ENCODE results near the gene MYPOP.
"Not testable (repeated sequence)": the region's sequence is repeated elsewhere in the genome, so short reads cannot be mapped to it uniquely, and the experiment has no call there.

Gene MYPOP

GRCh38 chr19:45895983-45896599 lies 6.3 kb downstream of the MYPOP start:
- not testable (repeated sequence) for H2BK15ac ChIP-seq (ENCODE audit: low read depth, poor library complexity, severe bottlenecking); H3K18ac ChIP-seq (ENCODE audit: low read depth in 1 of 2, low read length in 2 of 2); H3K4me2 ChIP-seq (ENCODE audit: low read length, poor library complexity, severe bottlenecking); H2BK5ac ChIP-seq (ENCODE audit: low read depth, low read length, poor library complexity, severe bottlenecking); H3K4me3 ChIP-seq (ENCODE audit: insufficient read depth in 1 of 2, low read depth in 1 of 2, low read length in 2 of 2); H2BK120ac ChIP-seq (ENCODE audit: low read depth, low read length); H2AFZ ChIP-seq (ENCODE audit: low read depth, low read length); H3K9me3 ChIP-seq (ENCODE audit: control insufficient read depth, low read length); H3K14ac ChIP-seq (ENCODE audit: low read length in 2 of 2); H4K8ac ChIP-seq (ENCODE audit: low read length); H2BK12ac ChIP-seq (ENCODE audit: low read length in 2 of 2); H4K91ac ChIP-seq (ENCODE audit: low read length); H2AK5ac ChIP-seq (ENCODE audit: low read length, severe bottlenecking); DNase-seq; H3K9ac ChIP-seq (ENCODE audit: low read length); H3K4me1 ChIP-seq (ENCODE audit: control insufficient read depth, insufficient read depth, low read depth, low read length); H3K27ac ChIP-seq (ENCODE audit: low read length, poor library complexity, severe bottlenecking); H3K23ac ChIP-seq (ENCODE audit: low read length in 2 of 2); H3K27me3 ChIP-seq (ENCODE audit: control insufficient read depth in 1 of 2, insufficient read depth in 1 of 2, low read length in 2 of 2); H3K4ac ChIP-seq (ENCODE audit: low read depth in 1 of 2, low read length in 2 of 2)
- WGBS = 96% methylated on average over 8 of the region's 12 CpGs
- H3K79me1 ChIP-seq (replicated peaks; ENCODE audit: low read length, poor library complexity, severe bottlenecking) = peaks cover 30% of the 10 kb centered on the region
- peaks cover 48 to 57% of the 10 kb centered on the region in 2 experiments for H3K36me3 ChIP-seq (ENCODE audit: control insufficient read depth in 1 of 2, insufficient read depth in 2 of 2, low read depth in 1 of 2, low read length in 2 of 2)

- no peak overlapping the region for H4K8ac ChIP-seq (ENCODE audit: low read length)
- H3K4me1 ChIP-seq (ENCODE audit: control insufficient read depth, insufficient read depth, low read depth, low read length) = peaks cover 2% of the 10 kb centered on the region
- H3K9me3 ChIP-seq (ENCODE audit: control insufficient read depth, low read length) = no peaks in the 10 kb centered on the region
- no peak overlapping the region for H2BK120ac ChIP-seq (ENCODE audit: low read depth, low read length)
- no peak overlapping the region for H2AFZ ChIP-seq (ENCODE audit: low read depth, low read length)
- H3K27me3 ChIP-seq (ENCODE audit: control insufficient read depth in 1 of 2, insufficient read depth in 1 of 2, low read length in 2 of 2) = no peaks in the 10 kb centered on the region
- H3K14ac ChIP-seq (ENCODE audit: low read length in 2 of 2) = no peak overlapping the region
- H2BK12ac ChIP-seq (ENCODE audit: low read length in 2 of 2) = no peak overlapping the region
- no peak overlapping the region for H2AK5ac ChIP-seq (ENCODE audit: low read length, severe bottlenecking)
- H3K23ac ChIP-seq (ENCODE audit: low read length in 2 of 2) = no peak overlapping the region
- H4K91ac ChIP-seq (ENCODE audit: low read length) = no peak overlapping the region
- H3K4me3 ChIP-seq (ENCODE audit: insufficient read depth in 1 of 2, low read depth in 1 of 2, low read length in 2 of 2) = no peak overlapping the region
- H3K4ac ChIP-seq (ENCODE audit: low read depth in 1 of 2, low read length in 2 of 2) = no peak overlapping the region
- WGBS = 85% methylated on average over 8 of the region's 9 CpGs
- H3K4me2 ChIP-seq (ENCODE audit: low read length, poor library complexity, severe bottlenecking) = no peak overlapping the region
- H3K36me3 ChIP-seq (ENCODE audit: control insufficient read depth in 1 of 2, insufficient read depth in 2 of 2, low read depth in 1 of 2, low read length in 2 of 2) = peaks cover 44 to 63% of the 10 kb centered on the region in 2 experiments
- DNase-seq = no peak
- no peak overlapping the region for H3K9ac ChIP-seq (ENCODE audit: low read length)
- no peak overlapping the region for H3K18ac ChIP-seq (ENCODE audit: low read depth in 1 of 2, low read length in 2 of 2)
- no peak overlapping the region for H3K27ac ChIP-seq (ENCODE audit: low read length, poor library complexity, severe bottlenecking)
- H3K79me1 ChIP-seq (replicated peaks; ENCODE audit: low read length, poor library complexity, severe bottlenecking) = peaks cover 27% of the 10 kb centered on the region
- H2BK15ac ChIP-seq (ENCODE audit: low read depth, poor library complexity, severe bottlenecking) = no peak overlapping the region
- H2BK5ac ChIP-seq (ENCODE audit: low read depth, low read length, poor library complexity, severe bottlenecking) = no peak overlapping the region
Observed at GRCh38 chr19:45895519-45895972, 6.9 kb downstream of the MYPOP start.

GRCh38 chr19:45890877-45891276 lies 11.5 kb downstream of the MYPOP start:
- Histone ChIP-seq H3K4me1 (ENCODE audit: control insufficient read depth, insufficient read depth, low read depth, low read length) (peaks cover 2% of the 10 kb centered on the region), H2AK5ac (ENCODE audit: low read length, severe bottlenecking) (no peak overlapping the region), H3K9me3 (ENCODE audit: control insufficient read depth, low read length) (no peaks in the 10 kb centered on the region), H3K4me2 (ENCODE audit: low read length, poor library complexity, severe bottlenecking) (no peak overlapping the region), H4K91ac (ENCODE audit: low read length) (no peak overlapping the region), H3K14ac (ENCODE audit: low read length in 2 of 2) (no peak overlapping the region), H2BK12ac (ENCODE audit: low read length in 2 of 2) (no peak overlapping the region), H2AFZ (ENCODE audit: low read depth, low read length) (no peak overlapping the region), H3K4ac (ENCODE audit: low read depth in 1 of 2, low read length in 2 of 2) (no peak overlapping the region), H3K23ac (ENCODE audit: low read length in 2 of 2) (no peak overlapping the region), H3K9ac (ENCODE audit: low read length) (no peak overlapping the region), H3K27ac (ENCODE audit: low read length, poor library complexity, severe bottlenecking) (no peak overlapping the region), H2BK120ac (ENCODE audit: low read depth, low read length) (no peak overlapping the region), H3K27me3 (ENCODE audit: control insufficient read depth in 1 of 2, insufficient read depth in 1 of 2, low read length in 2 of 2) (no peaks in the 10 kb centered on the region), H2BK5ac (ENCODE audit: low read depth, low read length, poor library complexity, severe bottlenecking) (no peak overlapping the region), H3K79me1 (replicated peaks; ENCODE audit: low read length, poor library complexity, severe bottlenecking) (peaks cover 16% of the 10 kb centered on the region), H3K36me3 (ENCODE audit: control insufficient read depth in 1 of 2, insufficient read depth in 2 of 2, low read depth in 1 of 2, low read length in 2 of 2) (peaks cover 20 to 42% of the 10 kb centered on the region in 2 experiments), H3K4me3 (ENCODE audit: insufficient read depth in 1 of 2, low read depth in 1 of 2, low read length in 2 of 2) (no peak overlapping the region), H3K18ac (ENCODE audit: low read depth in 1 of 2, low read length in 2 of 2) (no peak overlapping the region), H4K8ac (ENCODE audit: low read length) (no peak overlapping the region), H2BK15ac (ENCODE audit: low read depth, poor library complexity, severe bottlenecking) (no peak overlapping the region)
- DNase-seq = no peak
- 89% methylated on average over 12 of the region's 17 CpGs for WGBS

- H3K4me2 ChIP-seq (ENCODE audit: low read length, poor library complexity, severe bottlenecking) = no peak overlapping the region
Observed at GRCh38 chr19:45889210-45889885, 13.1 kb downstream of the MYPOP start.

More at GRCh38 chr19:45889210-45889885, 13.1 kb downstream of the MYPOP start:
- H2AK5ac ChIP-seq (ENCODE audit: low read length, severe bottlenecking) = no peak overlapping the region
- no peak overlapping the region for H4K8ac ChIP-seq (ENCODE audit: low read length)
- H3K9ac ChIP-seq (ENCODE audit: low read length) = no peak overlapping the region
- no peak overlapping the region for H2BK15ac ChIP-seq (ENCODE audit: low read depth, poor library complexity, severe bottlenecking)
- peaks cover 15% of the 10 kb centered on the region for H3K4me1 ChIP-seq (ENCODE audit: control insufficient read depth, insufficient read depth, low read depth, low read length)
- H3K4me3 ChIP-seq (ENCODE audit: insufficient read depth in 1 of 2, low read depth in 1 of 2, low read length in 2 of 2) = no peak overlapping the region
- H3K4ac ChIP-seq (ENCODE audit: low read depth in 1 of 2, low read length in 2 of 2) = no peak overlapping the region
- H3K23ac ChIP-seq (ENCODE audit: low read length in 2 of 2) = no peak overlapping the region
- H3K27ac ChIP-seq (ENCODE audit: low read length, poor library complexity, severe bottlenecking) = no peak overlapping the region
- no peaks in the 10 kb centered on the region for H3K27me3 ChIP-seq (ENCODE audit: control insufficient read depth in 1 of 2, insufficient read depth in 1 of 2, low read length in 2 of 2)
- peaks cover 11 to 39% of the 10 kb centered on the region in 2 experiments for H3K36me3 ChIP-seq (ENCODE audit: control insufficient read depth in 1 of 2, insufficient read depth in 2 of 2, low read depth in 1 of 2, low read length in 2 of 2)
- 80% methylated on average over 5 of the region's 6 CpGs for WGBS
- no peak overlapping the region for H2BK120ac ChIP-seq (ENCODE audit: low read depth, low read length)
- no peak for DNase-seq
- H3K14ac ChIP-seq (ENCODE audit: low read length in 2 of 2) = no peak overlapping the region
- no peak overlapping the region for H2BK12ac ChIP-seq (ENCODE audit: low read length in 2 of 2)
- no peaks in the 10 kb centered on the region for H3K9me3 ChIP-seq (ENCODE audit: control insufficient read depth, low read length)
- no peak overlapping the region for H4K91ac ChIP-seq (ENCODE audit: low read length)
- no peak overlapping the region for H2AFZ ChIP-seq (ENCODE audit: low read depth, low read length)
- H2BK5ac ChIP-seq (ENCODE audit: low read depth, low read length, poor library complexity, severe bottlenecking) = no peak overlapping the region
- peaks cover 14% of the 10 kb centered on the region for H3K79me1 ChIP-seq (replicated peaks; ENCODE audit: low read length, poor library complexity, severe bottlenecking)
- H3K18ac ChIP-seq (ENCODE audit: low read depth in 1 of 2, low read length in 2 of 2) = no peak overlapping the region

Measured in mesenchymal stem cell (in vitro differentiated cells and primary cell).